ENCODE data around the gene ASIC4. TPM values are rescaled to one million over a fixed set of nuclear protein-coding genes. Genes with fewer than 3 reads are reported as not detected.

The ASIC4 gene
- total and polyA plus RNA-seq, 2 of the 13 experiments (the other 11 are each of a cell fraction or from before 2014, with no cell fraction given) = 0.03 TPM; not detected in 1

DNA sequence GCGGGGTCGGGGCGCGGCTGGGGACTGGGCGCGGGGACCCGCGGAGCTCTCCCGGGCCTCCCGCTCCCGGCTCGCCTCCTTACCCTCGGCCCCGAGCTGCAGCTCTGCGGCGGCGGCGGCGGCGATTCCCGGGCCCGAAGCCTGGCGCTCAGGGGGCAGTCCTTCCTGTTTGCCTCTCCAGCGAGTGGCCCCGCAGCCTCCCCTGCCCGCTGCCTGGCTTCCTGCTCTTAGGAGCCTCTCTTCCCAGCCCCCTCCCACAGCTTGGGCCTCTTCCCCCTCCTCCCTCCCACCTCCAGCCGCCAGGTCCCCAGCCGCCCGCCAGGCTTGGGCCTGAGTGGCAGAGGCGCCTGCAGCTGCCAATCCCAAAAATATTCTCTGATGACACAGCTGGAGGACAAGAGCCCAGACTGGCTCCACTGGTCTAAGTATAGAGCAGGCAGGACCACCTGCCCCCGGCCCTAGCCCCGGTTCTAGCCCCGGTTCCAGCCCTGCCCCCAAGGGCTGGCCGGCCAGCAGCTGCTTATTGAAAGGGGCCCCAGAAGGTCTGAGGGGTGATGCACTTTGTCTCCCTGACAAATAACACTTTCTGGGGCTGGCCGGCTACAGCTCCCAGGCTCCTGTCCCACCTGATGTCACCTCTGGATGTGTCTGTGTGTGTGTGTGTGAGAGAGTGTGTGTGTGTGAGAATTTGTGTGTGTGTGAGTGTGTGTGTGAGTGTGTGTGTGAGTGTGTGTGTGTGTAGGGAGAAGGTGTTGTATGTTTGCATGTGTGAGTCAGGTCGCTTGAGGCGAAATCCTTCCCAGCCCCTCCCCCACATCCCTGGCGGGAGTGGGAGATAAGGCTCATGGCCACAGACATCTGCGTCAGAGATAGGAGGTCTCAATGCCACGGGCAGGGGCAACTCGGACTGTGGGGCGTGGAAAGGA lies 57.3 kb downstream of the ASIC4 start, which contains the start of gene OBSL1 (continued):
- TF ChIP-seq, protein P1, sequence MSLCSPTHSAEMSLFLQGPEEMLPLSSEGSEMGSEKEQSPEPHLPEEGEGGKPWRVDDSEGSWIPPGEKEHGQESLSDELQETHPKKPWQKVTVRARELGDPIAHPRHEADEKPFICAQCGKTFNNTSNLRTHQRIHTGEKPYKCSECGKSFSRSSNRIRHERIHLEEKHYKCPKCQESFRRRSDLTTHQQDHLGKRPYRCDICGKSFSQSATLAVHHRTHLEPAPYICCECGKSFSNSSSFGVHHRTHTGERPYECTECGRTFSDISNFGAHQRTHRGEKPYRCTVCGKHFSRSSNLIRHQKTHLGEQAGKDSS (CRISPR knock-in tag; IDR thresholded peaks at IDR 0.05; ENCODE audit: borderline replicate concordance, low read depth) = 0 out of 2 replicates have a peak, but pooled peaks have one; percentile 61
- TF ChIP-seq ONECUT2 (CRISPR knock-in tag; IDR thresholded peaks at IDR 0.05) (no peak), CBX5 (CRISPR knock-in tag; IDR thresholded peaks at IDR 0.05; ENCODE audit: borderline replicate concordance) (peak; percentile 48; the same call in 1 of the 2 replicates), MBNL3 (CRISPR knock-in tag; conservative IDR thresholded peaks at IDR 0.05) (no peak), BCL6 (CRISPR knock-in tag; IDR thresholded peaks at IDR 0.05) (peak; percentile 75), REXO4 (CRISPR knock-in tag; IDR thresholded peaks at IDR 0.05; ENCODE audit: borderline replicate concordance) (no peak), ATM (IDR thresholded peaks at IDR 0.05; ENCODE audit: borderline replicate concordance) (no peak), RORA (CRISPR knock-in tag; IDR thresholded peaks at IDR 0.05) (no peak), ZNF737 (CRISPR knock-in tag; IDR thresholded peaks at IDR 0.05; ENCODE audit: borderline replicate concordance) (0 out of 2 replicates have a peak, but pooled peaks have one; percentile 27), KDM4B (CRISPR knock-in tag; IDR thresholded peaks at IDR 0.05) (no peak), ZNF24 (IDR thresholded peaks at IDR 0.05) (no peak), NKX3-1 (CRISPR knock-in tag; IDR thresholded peaks at IDR 0.05) (peak; percentile 77; the same call in 1 of the 2 replicates), PLRG1 (conservative IDR thresholded peaks at IDR 0.05) (no peak), NCOA5 (CRISPR knock-in tag; IDR thresholded peaks at IDR 0.05) (no peak), ZNF766 (CRISPR knock-in tag; IDR thresholded peaks at IDR 0.05; ENCODE audit: borderline replicate concordance) (no peak; the same call in 1 of the 2 replicates), NFIB (CRISPR knock-in tag; IDR thresholded peaks at IDR 0.05; ENCODE audit: borderline replicate concordance) (no peak), ZNF883 (CRISPR knock-in tag; IDR thresholded peaks at IDR 0.05; ENCODE audit: not compliant biosample characterization) (peak; percentile 79)
- TF ChIP-seq, protein P2, sequence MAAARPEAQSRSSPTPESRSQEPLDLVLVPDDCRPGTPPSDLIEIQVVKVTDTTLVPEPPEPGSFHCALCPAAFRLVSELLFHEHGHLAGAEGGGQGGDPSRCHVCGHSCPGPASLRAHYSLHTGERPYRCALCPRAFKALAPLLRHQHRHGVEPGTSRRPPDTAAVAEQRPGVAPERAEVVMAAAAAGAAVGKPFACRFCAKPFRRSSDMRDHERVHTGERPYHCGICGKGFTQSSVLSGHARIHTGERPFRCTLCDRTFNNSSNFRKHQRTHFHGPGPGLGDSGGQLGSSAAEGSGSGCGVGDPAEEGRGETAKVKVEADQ (CRISPR knock-in tag; IDR thresholded peaks at IDR 0.05; ENCODE audit: borderline replicate concordance) = no peak
- TF ChIP-seq, protein P3, sequence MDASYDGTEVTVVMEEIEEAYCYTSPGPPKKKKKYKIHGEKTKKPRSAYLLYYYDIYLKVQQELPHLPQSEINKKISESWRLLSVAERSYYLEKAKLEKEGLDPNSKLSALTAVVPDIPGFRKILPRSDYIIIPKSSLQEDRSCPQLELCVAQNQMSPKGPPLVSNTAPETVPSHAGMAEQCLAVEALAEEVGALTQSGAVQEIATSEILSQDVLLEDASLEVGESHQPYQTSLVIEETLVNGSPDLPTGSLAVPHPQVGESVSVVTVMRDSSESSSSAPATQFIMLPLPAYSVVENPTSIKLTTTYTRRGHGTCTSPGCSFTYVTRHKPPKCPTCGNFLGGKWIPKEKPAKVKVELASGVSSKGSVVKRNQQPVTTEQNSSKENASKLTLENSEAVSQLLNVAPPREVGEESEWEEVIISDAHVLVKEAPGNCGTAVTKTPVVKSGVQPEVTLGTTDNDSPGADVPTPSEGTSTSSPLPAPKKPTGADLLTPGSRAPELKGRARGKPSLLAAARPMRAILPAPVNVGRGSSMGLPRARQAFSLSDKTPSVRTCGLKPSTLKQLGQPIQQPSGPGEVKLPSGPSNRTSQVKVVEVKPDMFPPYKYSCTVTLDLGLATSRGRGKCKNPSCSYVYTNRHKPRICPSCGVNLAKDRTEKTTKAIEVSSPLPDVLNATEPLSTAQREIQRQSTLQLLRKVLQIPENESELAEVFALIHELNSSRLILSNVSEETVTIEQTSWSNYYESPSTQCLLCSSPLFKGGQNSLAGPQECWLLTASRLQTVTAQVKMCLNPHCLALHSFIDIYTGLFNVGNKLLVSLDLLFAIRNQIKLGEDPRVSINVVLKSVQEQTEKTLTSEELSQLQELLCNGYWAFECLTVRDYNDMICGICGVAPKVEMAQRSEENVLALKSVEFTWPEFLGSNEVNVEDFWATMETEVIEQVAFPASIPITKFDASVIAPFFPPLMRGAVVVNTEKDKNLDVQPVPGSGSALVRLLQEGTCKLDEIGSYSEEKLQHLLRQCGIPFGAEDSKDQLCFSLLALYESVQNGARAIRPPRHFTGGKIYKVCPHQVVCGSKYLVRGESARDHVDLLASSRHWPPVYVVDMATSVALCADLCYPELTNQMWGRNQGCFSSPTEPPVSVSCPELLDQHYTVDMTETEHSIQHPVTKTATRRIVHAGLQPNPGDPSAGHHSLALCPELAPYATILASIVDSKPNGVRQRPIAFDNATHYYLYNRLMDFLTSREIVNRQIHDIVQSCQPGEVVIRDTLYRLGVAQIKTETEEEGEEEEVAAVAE (CRISPR knock-in tag; IDR thresholded peaks at IDR 0.05; ENCODE audit: borderline replicate concordance) = no peak

Data from HepG2 (cell line).